Breast epithelium (tissue), 3 donors: ENCODE measurements around the gene PSG3. TPM values are rescaled to one million over a fixed set of nuclear protein-coding genes. Genes with fewer than 3 reads are reported as not detected.

ENCODE experiments used
- total RNA-seq, 3 donors: library from RNA; depleted of rRNA; stranded (reverse); fragments of >200 nt; gene quantifications; one replicate each; pipeline ENCODE4 v1.1.0, GENCODE V29; 2016

The PSG3 gene
- total RNA-seq, 3 donors from 2014 or later: not detected

Other genes with a start within 250 kb of the PSG3 start
- 10 to 100 TPM in 2 of 3 donors, under 1 TPM in 1; 0.64 to 33.4 (median 12.3) TPM for gene CEACAM1, start 212.0 kb downstream of the PSG3 start, total RNA-seq
- gene CEACAM8, start 145.6 kb downstream of the PSG3 start, total RNA-seq: not detected
- gene PSG8, start 25.2 kb upstream of the PSG3 start, total RNA-seq: not detected
- gene PSG1, start 139.2 kb upstream of the PSG3 start, total RNA-seq: not detected
- not detected for gene PSG6, start 177.4 kb upstream of the PSG3 start, total RNA-seq
- gene PSG7, start 196.7 kb upstream of the PSG3 start, total RNA-seq: not detected